Calu3 (cell line): ENCODE data around the gene HPN. TPM values are rescaled to one million over a fixed set of nuclear protein-coding genes. Genes with fewer than 3 reads are reported as not detected.

ENCODE experiments used
- BruUV-seq: library from RNA; stranded (reverse); fragments of 400-500 nt; replicated peaks from 2 replicates; lab custom pipeline; 2021; lab: Mats Ljungman, UMichigan
- CTCF ChIA-PET: fragments of 300-600 bp; sonication (Branson Sonifier 250); formaldehyde crosslinking; loops from one replicate; lab custom pipeline; 2022; ENCODE audit warnings: antibody characterized with exemption; lab: Charles Lee
- DNase-seq: peaks from one replicate; pipeline ENCODE4 v3.0.0; 2022
- H3K27ac Mint-ChIP-seq: one replicate; pipeline ENCODE4 v1.8.0; 2022; ENCODE audit warnings: mixed read lengths; ENCODE audit not compliant: unreplicated experiment
- H3K27me3 Mint-ChIP-seq: one replicate; pipeline ENCODE4 v1.8.0; 2022; ENCODE audit warnings: mixed read lengths; ENCODE audit not compliant: unreplicated experiment
- H3K36me3 Mint-ChIP-seq: one replicate; pipeline ENCODE4 v1.8.0; 2022; ENCODE audit warnings: mild to moderate bottlenecking, moderate library complexity, mixed read lengths; ENCODE audit not compliant: insufficient read depth, unreplicated experiment
- H3K4me1 Mint-ChIP-seq: one replicate; pipeline ENCODE4 v1.8.0; 2022; ENCODE audit warnings: mild to moderate bottlenecking, low read depth, mixed read lengths; ENCODE audit not compliant: unreplicated experiment
- H3K4me3 Mint-ChIP-seq: one replicate; pipeline ENCODE4 v1.8.0; 2022; ENCODE audit warnings: mild to moderate bottlenecking, low read depth, moderate library complexity, mixed read lengths; ENCODE audit not compliant: unreplicated experiment
- H3K9me3 Mint-ChIP-seq: one replicate; pipeline ENCODE4 v1.8.0; 2022; ENCODE audit warnings: low read depth, mixed read lengths; ENCODE audit not compliant: unreplicated experiment
- CTCF ChIP-seq: fragments of 200-600 bp; IDR thresholded peaks from one replicate; pipeline ENCODE4 v1.8.0; 2022; ENCODE audit warnings: antibody characterized with exemption; ENCODE audit not compliant: unreplicated experiment
- intact Hi-C: fragments of 100-400 bp; cut with micrococcal nuclease; formaldehyde crosslinking; loops from one replicate; pipeline ENCODE4 v1.10.0; 2022; ENCODE audit not compliant: unreplicated experiment
- total RNA-seq: library from RNA; stranded (reverse); gene quantifications from 2 replicates; pipeline ENCODE4 v1.2.3, GENCODE V29; 2022

HPN gene
- total RNA-seq, 1 experiment from 2014 or later = 1.4 TPM

GRCh38 chr19:35076657-35077056, 35.1 kb downstream of the HPN start:
- TF ChIP-seq CTCF = no peak
- no peaks in the 10 kb centered on the region for H3K9me3 Mint-ChIP-seq
- no peak overlapping the region for H3K27ac Mint-ChIP-seq
- DNase-seq = no peak
- peaks cover 33% of the 10 kb centered on the region for H3K27me3 Mint-ChIP-seq
- CTCF ChIA-PET = no interaction called here
- BruUV-seq = no TSS peak
- H3K36me3 Mint-ChIP-seq = no peaks in the 10 kb centered on the region
- intact Hi-C loops = no loop called here
- no peak overlapping the region for H3K4me3 Mint-ChIP-seq
- H3K4me1 Mint-ChIP-seq = no peaks in the 10 kb centered on the region

GRCh38 chr19:35077411-35078223, 36.1 kb downstream of the HPN start:
- no peak for TF ChIP-seq CTCF
- CTCF ChIA-PET = no interaction called here
- no peak overlapping the region for H3K4me3 Mint-ChIP-seq
- intact Hi-C loops = no loop called here
- no peaks in the 10 kb centered on the region for H3K36me3 Mint-ChIP-seq
- H3K27ac Mint-ChIP-seq = no peak overlapping the region
- H3K4me1 Mint-ChIP-seq = no peaks in the 10 kb centered on the region
- DNase-seq = no peak
- peaks cover 33% of the 10 kb centered on the region for H3K27me3 Mint-ChIP-seq
- no TSS peak for BruUV-seq
- H3K9me3 Mint-ChIP-seq = no peaks in the 10 kb centered on the region

- Mint-ChIP-seq H3K36me3 (no peaks in the 10 kb centered on the region), H3K4me1 (no peaks in the 10 kb centered on the region), H3K4me3 (no peak overlapping the region), H3K9me3 (no peaks in the 10 kb centered on the region), H3K27me3 (peaks cover 30% of the 10 kb centered on the region), H3K27ac (no peak overlapping the region)
- intact Hi-C loops = no loop called here
- no peak for DNase-seq
- TF ChIP-seq CTCF = no peak
- CTCF ChIA-PET = interaction anchor here (0.5 to 0.6 kb wide), 2 partner anchors 63 to 130 kb away, joined by 4 read pairs; no protein-coding TSS in a partner anchor
- BruUV-seq = no TSS peak
These were observed 38.3 kb downstream of the HPN start for GRCh38 chr19:35079826-35080225.

GRCh38 chr19:35080613-35081170, 39.2 kb downstream of the HPN start:
- no peaks in the 10 kb centered on the region for H3K4me1 Mint-ChIP-seq
- intact Hi-C loops = no loop called here
- H3K36me3 Mint-ChIP-seq = no peaks in the 10 kb centered on the region
- CTCF ChIA-PET = interaction anchor here (0.5 to 1.0 kb wide), 3 partner anchors 14 to 129 kb away, joined by 4 to 9 read pairs (median 4); no protein-coding TSS in a partner anchor
- H3K9me3 Mint-ChIP-seq = no peaks in the 10 kb centered on the region
- no peak for DNase-seq
- no peak overlapping the region for H3K4me3 Mint-ChIP-seq
- H3K27me3 Mint-ChIP-seq = peaks cover 21% of the 10 kb centered on the region
- no TSS peak for BruUV-seq
- no peak overlapping the region for H3K27ac Mint-ChIP-seq
- no peak for TF ChIP-seq CTCF
